Ascending aorta (tissue), 2 donors: ENCODE results near the gene GRN. TPM values are rescaled to one million over a fixed set of nuclear protein-coding genes. Genes with fewer than 3 reads are reported as not detected.
A peak's percentile ranks its signal among the peaks of the same experiment; 100 is the strongest.

Source experiments
- DNase-seq, 2 donors: peaks; one replicate each; pipeline ENCODE4 v3.0.0-alpha.2; 2019; ENCODE audit warnings: low spot score in 2 of 2
- H3K27ac ChIP-seq, 2 donors: fragments of 200-600 bp; sonication (generic); one replicate each; pipeline ENCODE4 v1.5.1; 2016 to 2017; ENCODE audit warnings: mild to moderate bottlenecking in 1 of 2
- H3K27me3 ChIP-seq: fragments of 200-600 bp; sonication (generic); one replicate; pipeline ENCODE4 v1.5.1; 2017
- H3K36me3 ChIP-seq, 2 donors: fragments of 200-600 bp; sonication (generic); one replicate each; pipeline ENCODE4 v1.5.1; 2016
- H3K4me1 ChIP-seq, 2 donors: fragments of 200-600 bp; sonication (generic); one replicate each; pipeline ENCODE4 v1.5.1; 2016 to 2017; ENCODE audit warnings: mild to moderate bottlenecking in 1 of 2
- H3K4me3 ChIP-seq, 2 donors: fragments of 200-600 bp; sonication (generic); one replicate each; pipeline ENCODE4 v1.5.1; 2016 to 2017; ENCODE audit warnings: mild to moderate bottlenecking in 1 of 2
- H3K9me3 ChIP-seq, 2 donors: fragments of 200-600 bp; sonication (generic); one replicate each; pipeline ENCODE4 v1.5.1; 2016
- CTCF ChIP-seq, 3 experiments: fragments of 200-600 bp in 2 of 3; fragments of 450-650 bp in 1 of 3; sonication (generic) in 2 of 3; IDR thresholded peaks; one replicate each; pipeline ENCODE4 v1.5.1; 2016 to 2019; ENCODE audit warnings: antibody characterized with exemption in 3 of 3, mild to moderate bottlenecking in 1 of 3, moderate library complexity in 1 of 3
- intact Hi-C: fragments of 100-400 bp; cut with DNase I; formaldehyde crosslinking; loops from one replicate; pipeline ENCODE4 v1.15.1; 2023
- total RNA-seq: library from RNA; depleted of rRNA; stranded (reverse); fragments of >200 nt; gene quantifications from one replicate; pipeline ENCODE4 v1.1.0, GENCODE V29; 2016

Gene GRN
- total RNA-seq, 1 donor from 2014 or later = 430 TPM

DNA sequence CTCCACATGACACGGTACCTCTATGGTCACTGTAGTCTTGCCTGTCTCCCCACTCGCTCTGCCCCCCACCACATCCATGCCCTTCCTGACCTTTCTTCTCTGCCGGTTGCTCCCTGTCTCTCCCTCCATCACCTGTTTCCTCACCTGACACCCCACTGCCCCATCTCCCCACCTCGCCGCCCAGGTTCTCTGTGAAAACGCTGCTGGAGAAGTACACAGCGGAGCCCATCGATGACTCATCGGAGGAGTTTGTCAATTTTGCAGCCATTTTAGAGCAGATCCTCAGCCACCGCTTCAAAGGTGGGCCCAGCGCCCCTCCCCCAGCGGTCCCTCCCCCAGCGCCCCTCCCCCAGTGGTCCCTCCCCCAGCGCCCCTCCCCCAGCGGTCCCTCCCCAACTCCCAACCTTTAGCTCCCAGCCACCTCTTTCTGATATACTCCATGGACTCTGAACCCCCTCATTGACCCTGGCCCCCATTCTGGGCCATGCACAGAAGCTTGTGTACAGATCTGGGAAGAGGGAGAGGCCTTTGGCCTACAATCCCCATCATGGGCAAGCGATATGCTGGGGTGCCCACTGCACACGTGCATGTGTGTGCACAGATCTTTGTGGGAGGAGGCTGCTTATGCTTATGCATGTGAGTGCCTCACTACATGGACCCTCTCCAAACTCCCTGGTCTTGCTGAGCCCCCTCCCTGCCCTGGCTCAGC is 32.6 kb upstream of the GRN start:
- H3K4me3 ChIP-seq = no peak overlapping the region
- intact Hi-C loops = no loop called here
- no peak for DNase-seq
- no peaks in the 10 kb centered on the region for H3K9me3 ChIP-seq
- H3K27ac ChIP-seq = no peak overlapping the region
- H3K36me3 ChIP-seq = no peaks in the 10 kb centered on the region
- H3K27me3 ChIP-seq = peaks cover 14% of the 10 kb centered on the region
- peaks cover 4 to 21% of the 10 kb centered on the region in 2 donors for H3K4me1 ChIP-seq
- TF ChIP-seq CTCF (IDR thresholded peaks at IDR 0.05) = no peak

- no peak for DNase-seq
- no peaks in the 10 kb centered on the region for H3K9me3 ChIP-seq
- H3K27me3 ChIP-seq = peaks cover 14% of the 10 kb centered on the region
- intact Hi-C loops = no loop called here
- H3K27ac ChIP-seq = no peak overlapping the region
- peaks cover 4 to 9% of the 10 kb centered on the region in 2 donors for H3K4me1 ChIP-seq
- no peak overlapping the region for H3K4me3 ChIP-seq
- H3K36me3 ChIP-seq = no peaks in the 10 kb centered on the region
- TF ChIP-seq CTCF (IDR thresholded peaks at IDR 0.05) = no peak
These were observed 31.1 kb upstream of the GRN start for GRCh38 chr17:44314031-44314430.

- no peak for DNase-seq
- H3K9me3 ChIP-seq = no peaks in the 10 kb centered on the region
- TF ChIP-seq CTCF (IDR thresholded peaks at IDR 0.05) = no peak
- H3K4me3 ChIP-seq = no peak overlapping the region
- H3K27me3 ChIP-seq = peaks cover 14% of the 10 kb centered on the region
- H3K27ac ChIP-seq = no peak overlapping the region
- intact Hi-C loops = no loop called here
- peaks cover 3% of the 10 kb centered on the region in 2 donors for H3K36me3 ChIP-seq
- H3K4me1 ChIP-seq = peaks cover 4 to 9% of the 10 kb centered on the region in 2 donors
These were observed 30.6 kb upstream of the GRN start for GRCh38 chr17:44314524-44314868.

GRCh38 chr17:44314869-44315661 is 30.0 kb upstream of the GRN start:
- H3K4me1 ChIP-seq = peaks cover 4 to 9% of the 10 kb centered on the region in 2 donors
- no peaks in the 10 kb centered on the region for H3K9me3 ChIP-seq
- H3K27ac ChIP-seq = no peak overlapping the region
- intact Hi-C loops = no loop called here
- H3K4me3 ChIP-seq = peak overlapping the region; percentile 50 to 52
- H3K27me3 ChIP-seq = peaks cover 14% of the 10 kb centered on the region
- DNase-seq = no peak
- no peak for TF ChIP-seq CTCF (IDR thresholded peaks at IDR 0.05)
- peaks cover 8 to 9% of the 10 kb centered on the region in 2 donors for H3K36me3 ChIP-seq

- intact Hi-C loops = no loop called here
- no peak for TF ChIP-seq CTCF (IDR thresholded peaks at IDR 0.05)
- Histone ChIP-seq H3K4me3 (no peak overlapping the region), H3K36me3 (peaks cover 18 to 19% of the 10 kb centered on the region in 2 donors), H3K27me3 (peaks cover 14% of the 10 kb centered on the region), H3K9me3 (no peaks in the 10 kb centered on the region), H3K27ac (no peak overlapping the region), H3K4me1 (peaks cover 4 to 9% of the 10 kb centered on the region in 2 donors)
- no peak for DNase-seq
These were observed 29.1 kb upstream of the GRN start for GRCh38 chr17:44315760-44316731.
